HepG2 (cell line): Measurements from ENCODE around the gene GRIP1. TPM values are rescaled to one million over a fixed set of nuclear protein-coding genes. Genes with fewer than 3 reads are reported as not detected.

Experiments
- ATAC-seq: fragments of 200-7000 bp; cut with Tn5 transposase; 3 replicates; pipeline ENCODE4 v1.9.1; 2020; ENCODE audit warnings: mild to moderate bottlenecking, moderate library complexity
- BruUV-seq: library from RNA; stranded (reverse); fragments of 400-500 nt; replicated peaks from 2 replicates; lab custom pipeline; 2021; lab: Mats Ljungman, UMichigan
- CTCF ChIA-PET: fragments of 300-600 bp; formaldehyde crosslinking; extraction: SDS; loops from one replicate; lab custom pipeline; 2021; ENCODE audit warnings: low total read pairs, inconsistent platforms, low intra/inter-chr PET ratio; lab: Yijun Ruan, JAX
- POLR2A ChIA-PET: fragments of 350-600 bp; sonication (Branson Sonifier 250); formaldehyde crosslinking; loops from one replicate; lab custom pipeline; 2020; ENCODE audit warnings: antibody characterized with exemption, inconsistent platforms; lab: Yijun Ruan, JAX
- DNase-seq: peaks from one replicate; pipeline ENCODE4 v3.0.0-alpha.2; 2015; ENCODE audit warnings: low spot score
- FAIRE-seq: peaks from 3 replicates; lab custom pipeline; 2011; peaks lifted over from hg19 to GRCh38; lab: Jason Lieb, UNC
- H2AFZ ChIP-seq: one replicate; pipeline ENCODE4 v1.6.1; 2011; ENCODE audit warnings: low read length, inconsistent platforms
- H3K27ac ChIP-seq: fragments of 300-600 bp; 3 replicates; pipeline ENCODE4 v1.8.0; 2011; ENCODE audit warnings: mixed run types, mild to moderate bottlenecking, mixed read lengths, low read length, inconsistent platforms; ENCODE audit not compliant: insufficient read depth; ENCODE audit errors: extremely low read length
- H3K27me3 ChIP-seq, 2 experiments: fragments of 200-600 bp in 1 of 2; 2 replicates in 1 of 2; 3 replicates in 1 of 2; pipeline versions ENCODE4 v1.6.0 to v1.8.0; 2011; ENCODE audit warnings: low read length in 2 of 2, mild to moderate bottlenecking in 2 of 2, moderate library complexity in 2 of 2, inconsistent platforms in 1 of 2; ENCODE audit not compliant: insufficient read depth in 2 of 2, control insufficient read depth in 1 of 2
- H3K36me3 ChIP-seq, 2 experiments: fragments of 200-600 bp in 1 of 2; replicated peaks in 1 of 2; 2 replicates in 1 of 2; 3 replicates in 1 of 2; pipeline versions ENCODE4 v1.5.1 to v1.8.0; 2011; ENCODE audit warnings: low read length in 2 of 2, inconsistent platforms in 1 of 2; ENCODE audit not compliant: insufficient read depth in 2 of 2, control insufficient read depth in 1 of 2
- H3K4me1 ChIP-seq: 2 replicates; pipeline ENCODE4 v1.5.1; 2012; ENCODE audit warnings: low read length, inconsistent platforms; ENCODE audit not compliant: insufficient read depth
- H3K4me2 ChIP-seq: 2 replicates; pipeline ENCODE4 v1.6.0; 2011; ENCODE audit warnings: low read depth, low read length, inconsistent platforms
- H3K4me3 ChIP-seq, 3 experiments: fragments of 200-600 bp in 1 of 3; sonication (generic), shearing (Covaris generic) in 1 of 3; replicated peaks in 1 of 3; 2 replicates each; pipeline ENCODE4 v1.5.1; 2011 to 2016; ENCODE audit warnings: low read length in 3 of 3, inconsistent platforms in 2 of 3, low read depth in 2 of 3, mild to moderate bottlenecking in 2 of 3, control low read depth in 1 of 3, mixed read lengths in 1 of 3; ENCODE audit not compliant: insufficient read depth in 1 of 3
- H3K79me2 ChIP-seq: one replicate; pipeline ENCODE4 v1.6.1; 2011; ENCODE audit warnings: low read length, inconsistent platforms; ENCODE audit not compliant: insufficient read depth
- H3K9ac ChIP-seq: 2 replicates; pipeline ENCODE4 v1.6.0; 2011; ENCODE audit warnings: mild to moderate bottlenecking, low read depth, low read length, inconsistent platforms; ENCODE audit not compliant: insufficient read depth
- H3K9me3 ChIP-seq: 2 replicates; pipeline ENCODE4 v1.5.1; 2012; ENCODE audit warnings: mild to moderate bottlenecking, low read length
- H4K20me1 ChIP-seq: 2 replicates; pipeline ENCODE4 v1.6.0; 2011; ENCODE audit warnings: inconsistent platforms, mild to moderate bottlenecking, low read length, moderate library complexity; ENCODE audit not compliant: insufficient read depth
- BATF2 ChIP-seq: sonication (generic); formaldehyde crosslinking; IDR thresholded peaks from 2 replicates; pipeline ENCODE4 v1.8.0; 2022; ENCODE audit warnings: mild to moderate bottlenecking, missing genetic modification reagents, moderate library complexity
- CBFB ChIP-seq: sonication (generic); formaldehyde crosslinking; IDR thresholded peaks from 2 replicates; pipeline ENCODE4 v1.4.0; 2020; ENCODE audit warnings: missing genetic modification reagents
- KLF9 ChIP-seq: IDR thresholded peaks from 2 replicates; pipeline ENCODE4 v1.6.1; 2016; ENCODE audit warnings: low read depth
- NFE2L1 ChIP-seq: sonication (generic); formaldehyde crosslinking; IDR thresholded peaks from 2 replicates; pipeline ENCODE4 v1.4.0; 2020; ENCODE audit warnings: missing genetic modification reagents, mild to moderate bottlenecking, borderline replicate concordance
- PHF21A ChIP-seq: sonication (generic); formaldehyde crosslinking; IDR thresholded peaks from 2 replicates; pipeline ENCODE4 v1.5.0; 2020; ENCODE audit warnings: mild to moderate bottlenecking, missing genetic modification reagents
- SIN3A ChIP-seq: IDR thresholded peaks from 2 replicates; pipeline ENCODE4 v1.6.1; 2011; ENCODE audit warnings: low read depth, mild to moderate bottlenecking, control low read depth, low read length, borderline replicate concordance
- SKI ChIP-seq: fragments of 450-650 bp; IDR thresholded peaks from one replicate; pipeline ENCODE4 v1.6.1; 2018; ENCODE audit warnings: mild to moderate bottlenecking; ENCODE audit not compliant: partially characterized antibody
- TRIM24 ChIP-seq: sonication (generic); formaldehyde crosslinking; IDR thresholded peaks from 2 replicates; pipeline ENCODE4 v1.8.0; 2022; ENCODE audit warnings: mild to moderate bottlenecking, missing genetic modification reagents
- ZNF326 ChIP-seq: sonication (generic); formaldehyde crosslinking; IDR thresholded peaks from 2 replicates; pipeline ENCODE4 v1.4.0; 2020; ENCODE audit warnings: missing genetic modification reagents, borderline replicate concordance
- ZNF790 ChIP-seq: sonication (generic); formaldehyde crosslinking; IDR thresholded peaks from 2 replicates; pipeline ENCODE4 v1.8.0; 2022; ENCODE audit warnings: missing genetic modification reagents, mild to moderate bottlenecking, borderline replicate concordance
- WGBS: methylation state at CpG from one replicate; pipeline ENCODE4 v1.1.6; 2017; ENCODE audit warnings: low lambda C conversion rate; 5-methylcytosine and 5-hydroxymethylcytosine counted together
- in situ Hi-C: cut with HindIII; loops from 2 replicates; pipeline ENCODE4 v1.10.0; 2017; ENCODE audit warnings: low pct_unique_long_range_greater_than_20kb; ENCODE audit not compliant: extremely low pct_ligation_motif_present
- intact Hi-C: fragments of 100-400 bp; cut with micrococcal nuclease; formaldehyde crosslinking; loops from one replicate; pipeline ENCODE4 v1.10.0; 2022; ENCODE audit not compliant: unreplicated experiment
- polyA plus RNA-seq, 8 experiments: library from polyadenylated mRNA; depleted of rRNA in 3 of 8; stranded (reverse) in 7 of 8; unstranded in 1 of 8; fragments of >200 nt; fragmentation: Illumina TruSeq in 4 of 8; extraction: Trizol in 4 of 8; gene quantifications; 2 replicates each; pipeline versions ENCODE4 v1.2.1 to v1.2.3, GENCODE V29; 2011 to 2016; ENCODE audit warnings: low read depth in 4 of 8, missing spikeins in 1 of 8, mixed read lengths in 1 of 8; ENCODE audit not compliant: insufficient read depth in 1 of 8
- total RNA-seq, 5 experiments: library from RNA; depleted of rRNA; stranded (reverse); fragments of >200 nt; fragmentation: Illumina TruSeq; extraction: Trizol; gene quantifications; 2 replicates each; pipeline ENCODE4 v1.2.3, GENCODE V29; 2016; ENCODE audit warnings: low read depth in 1 of 5
- TF ChIP-seq, protein P1 (sequence below): sonication (generic); formaldehyde crosslinking; IDR thresholded peaks from 2 replicates; pipeline ENCODE4 v1.4.0; 2020; ENCODE audit warnings: missing genetic modification reagents, borderline replicate concordance
- TF ChIP-seq, protein P2 (sequence below): sonication (generic); formaldehyde crosslinking; IDR thresholded peaks from 2 replicates; pipeline ENCODE4 v1.8.0; 2022; ENCODE audit warnings: mild to moderate bottlenecking, missing genetic modification reagents; ENCODE audit not compliant: insufficient replicate concordance
- TF ChIP-seq, protein P3 (sequence below): sonication (generic); formaldehyde crosslinking; IDR thresholded peaks from 2 replicates; pipeline ENCODE4 v1.5.0; 2020; ENCODE audit warnings: missing genetic modification reagents
- TF ChIP-seq, protein P4 (sequence below): sonication (generic); formaldehyde crosslinking; IDR thresholded peaks from 2 replicates; pipeline ENCODE4 v1.5.1; 2020; ENCODE audit warnings: missing genetic modification reagents, mild to moderate bottlenecking, borderline replicate concordance

GRIP1 gene
- total and polyA plus RNA-seq, 2 of the 13 experiments (the other 11 are each of a cell fraction or from before 2014, with no cell fraction given) = not detected

DNA sequence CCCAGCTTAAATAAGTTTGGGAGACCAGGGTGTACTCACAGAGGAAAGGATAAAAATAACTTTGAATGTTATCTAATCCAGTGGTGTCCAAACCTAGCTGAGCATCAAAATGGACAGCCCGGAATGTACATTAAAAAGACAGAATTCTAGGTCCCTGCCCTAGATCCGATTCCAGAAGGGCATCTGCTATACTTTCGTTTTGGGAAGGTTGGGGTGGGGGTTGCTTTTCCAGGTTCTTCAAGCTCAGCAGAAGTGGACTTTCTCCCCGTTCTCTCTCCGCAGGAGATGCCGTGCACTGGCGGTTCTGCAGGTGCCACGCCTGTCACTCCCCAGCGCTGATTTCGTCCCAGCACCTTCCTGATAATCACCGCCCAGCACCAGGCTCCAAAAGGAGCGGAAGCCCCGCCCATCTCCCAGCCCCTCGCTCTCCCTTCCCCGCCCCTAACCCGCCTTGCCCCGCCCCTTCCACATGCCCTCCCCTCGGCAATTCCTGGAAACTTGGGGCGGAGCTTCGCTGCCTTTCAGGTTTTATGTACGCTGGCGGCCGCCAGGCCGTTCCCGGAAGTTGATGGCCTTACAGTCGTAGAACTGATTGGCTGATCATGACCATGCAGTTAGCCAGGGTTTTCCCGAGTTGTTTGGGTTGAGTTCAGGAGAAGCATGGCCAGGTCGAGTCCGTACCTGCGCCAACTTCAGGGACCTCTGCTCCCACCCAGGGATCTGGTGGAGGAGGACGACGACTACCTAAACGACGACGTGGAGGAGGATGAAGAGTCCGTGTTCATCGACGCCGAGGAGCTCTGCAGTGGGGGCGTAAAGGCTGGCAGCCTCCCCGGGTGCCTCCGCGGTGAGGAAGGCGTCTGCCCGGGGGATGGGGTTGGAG, 376.7 kb downstream of the GRIP1 start, which contains the start of gene HELB:
TSS of gene HELB (plus strand) at position 550 of the 883 bp plus-strand sequence. CDS start at position 661, 111 bp downstream.
- Histone ChIP-seq H3K9ac (peak within 1 kb of the TSS; percentile 78), H3K27ac (peak within 1 kb of the TSS; percentile 65), H3K79me2 (no peaks in the 10 kb centered on the region), H3K4me2 (peak within 1 kb of the TSS; percentile 89), H3K27me3 (0 out of 5 replicates have a peak, but pooled peaks cover 0 to 5% of the 10 kb centered on the region in 2 experiments), H3K4me3 (peak within 1 kb of the TSS; percentile 75 to 89 (median 77)), H3K9me3 (no peaks in the 10 kb centered on the region), H2AFZ (peak within 1 kb of the TSS; percentile 91), H4K20me1 (no peaks in the 10 kb centered on the region), H3K36me3 (no peaks in the 10 kb centered on the region), H3K4me1 (peaks cover 25% of the 10 kb centered on the region)
- WGBS = 1% methylated on average over 28 of the region's 45 CpGs
- CTCF ChIA-PET = no interaction called here
- intact Hi-C loops = no loop called here
- ATAC-seq (peak; percentile 99), DNase-seq (peak; percentile 96), FAIRE-seq (peak; percentile 96)
- POLR2A ChIA-PET = interaction anchor here (0.6 to 1.6 kb wide), 8 partner anchors 8 to 133 kb away, joined by 3 to 17 read pairs (median 3); partner anchors contain the start of gene TMBIM4
- BruUV-seq = no TSS peak
- in situ Hi-C loops = no loop called here
- TF ChIP-seq, protein P1, sequence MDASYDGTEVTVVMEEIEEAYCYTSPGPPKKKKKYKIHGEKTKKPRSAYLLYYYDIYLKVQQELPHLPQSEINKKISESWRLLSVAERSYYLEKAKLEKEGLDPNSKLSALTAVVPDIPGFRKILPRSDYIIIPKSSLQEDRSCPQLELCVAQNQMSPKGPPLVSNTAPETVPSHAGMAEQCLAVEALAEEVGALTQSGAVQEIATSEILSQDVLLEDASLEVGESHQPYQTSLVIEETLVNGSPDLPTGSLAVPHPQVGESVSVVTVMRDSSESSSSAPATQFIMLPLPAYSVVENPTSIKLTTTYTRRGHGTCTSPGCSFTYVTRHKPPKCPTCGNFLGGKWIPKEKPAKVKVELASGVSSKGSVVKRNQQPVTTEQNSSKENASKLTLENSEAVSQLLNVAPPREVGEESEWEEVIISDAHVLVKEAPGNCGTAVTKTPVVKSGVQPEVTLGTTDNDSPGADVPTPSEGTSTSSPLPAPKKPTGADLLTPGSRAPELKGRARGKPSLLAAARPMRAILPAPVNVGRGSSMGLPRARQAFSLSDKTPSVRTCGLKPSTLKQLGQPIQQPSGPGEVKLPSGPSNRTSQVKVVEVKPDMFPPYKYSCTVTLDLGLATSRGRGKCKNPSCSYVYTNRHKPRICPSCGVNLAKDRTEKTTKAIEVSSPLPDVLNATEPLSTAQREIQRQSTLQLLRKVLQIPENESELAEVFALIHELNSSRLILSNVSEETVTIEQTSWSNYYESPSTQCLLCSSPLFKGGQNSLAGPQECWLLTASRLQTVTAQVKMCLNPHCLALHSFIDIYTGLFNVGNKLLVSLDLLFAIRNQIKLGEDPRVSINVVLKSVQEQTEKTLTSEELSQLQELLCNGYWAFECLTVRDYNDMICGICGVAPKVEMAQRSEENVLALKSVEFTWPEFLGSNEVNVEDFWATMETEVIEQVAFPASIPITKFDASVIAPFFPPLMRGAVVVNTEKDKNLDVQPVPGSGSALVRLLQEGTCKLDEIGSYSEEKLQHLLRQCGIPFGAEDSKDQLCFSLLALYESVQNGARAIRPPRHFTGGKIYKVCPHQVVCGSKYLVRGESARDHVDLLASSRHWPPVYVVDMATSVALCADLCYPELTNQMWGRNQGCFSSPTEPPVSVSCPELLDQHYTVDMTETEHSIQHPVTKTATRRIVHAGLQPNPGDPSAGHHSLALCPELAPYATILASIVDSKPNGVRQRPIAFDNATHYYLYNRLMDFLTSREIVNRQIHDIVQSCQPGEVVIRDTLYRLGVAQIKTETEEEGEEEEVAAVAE = peak; percentile 66; the same call in 1 of the 2 replicates
- TF ChIP-seq TRIM24 (CRISPR knock-in tag) = no peak
- TF ChIP-seq, protein P2, sequence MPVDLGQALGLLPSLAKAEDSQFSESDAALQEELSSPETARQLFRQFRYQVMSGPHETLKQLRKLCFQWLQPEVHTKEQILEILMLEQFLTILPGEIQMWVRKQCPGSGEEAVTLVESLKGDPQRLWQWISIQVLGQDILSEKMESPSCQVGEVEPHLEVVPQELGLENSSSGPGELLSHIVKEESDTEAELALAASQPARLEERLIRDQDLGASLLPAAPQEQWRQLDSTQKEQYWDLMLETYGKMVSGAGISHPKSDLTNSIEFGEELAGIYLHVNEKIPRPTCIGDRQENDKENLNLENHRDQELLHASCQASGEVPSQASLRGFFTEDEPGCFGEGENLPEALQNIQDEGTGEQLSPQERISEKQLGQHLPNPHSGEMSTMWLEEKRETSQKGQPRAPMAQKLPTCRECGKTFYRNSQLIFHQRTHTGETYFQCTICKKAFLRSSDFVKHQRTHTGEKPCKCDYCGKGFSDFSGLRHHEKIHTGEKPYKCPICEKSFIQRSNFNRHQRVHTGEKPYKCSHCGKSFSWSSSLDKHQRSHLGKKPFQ = no peak
- TF ChIP-seq CBFB (CRISPR knock-in tag) = no peak
- TF ChIP-seq, protein P3, sequence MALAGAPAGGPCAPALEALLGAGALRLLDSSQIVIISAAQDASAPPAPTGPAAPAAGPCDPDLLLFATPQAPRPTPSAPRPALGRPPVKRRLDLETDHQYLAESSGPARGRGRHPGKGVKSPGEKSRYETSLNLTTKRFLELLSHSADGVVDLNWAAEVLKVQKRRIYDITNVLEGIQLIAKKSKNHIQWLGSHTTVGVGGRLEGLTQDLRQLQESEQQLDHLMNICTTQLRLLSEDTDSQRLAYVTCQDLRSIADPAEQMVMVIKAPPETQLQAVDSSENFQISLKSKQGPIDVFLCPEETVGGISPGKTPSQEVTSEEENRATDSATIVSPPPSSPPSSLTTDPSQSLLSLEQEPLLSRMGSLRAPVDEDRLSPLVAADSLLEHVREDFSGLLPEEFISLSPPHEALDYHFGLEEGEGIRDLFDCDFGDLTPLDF (CRISPR knock-in tag) = no peak
- 0 out of 2 replicates have a peak, but pooled peaks have one; percentile 53 for TF ChIP-seq BATF2
- peak; percentile 64; the same call in 1 of the 2 replicates for TF ChIP-seq ZNF790 (CRISPR knock-in tag)
- TF ChIP-seq KLF9 (CRISPR knock-in tag) = no peak
- TF ChIP-seq ZNF326 (CRISPR knock-in tag) = no peak
- TF ChIP-seq NFE2L1 (CRISPR knock-in tag) = no peak
- TF ChIP-seq, protein P4, sequence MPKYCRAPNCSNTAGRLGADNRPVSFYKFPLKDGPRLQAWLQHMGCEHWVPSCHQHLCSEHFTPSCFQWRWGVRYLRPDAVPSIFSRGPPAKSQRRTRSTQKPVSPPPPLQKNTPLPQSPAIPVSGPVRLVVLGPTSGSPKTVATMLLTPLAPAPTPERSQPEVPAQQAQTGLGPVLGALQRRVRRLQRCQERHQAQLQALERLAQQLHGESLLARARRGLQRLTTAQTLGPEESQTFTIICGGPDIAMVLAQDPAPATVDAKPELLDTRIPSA (CRISPR knock-in tag) = no peak
- no peak for TF ChIP-seq SIN3A
- peak; percentile 64; the same call in 1 of the 2 replicates for TF ChIP-seq PHF21A (CRISPR knock-in tag)
- TF ChIP-seq SKI = no peak
